ENCODE measurements around the gene COPS2. TPM values are rescaled to one million over a fixed set of nuclear protein-coding genes. Genes with fewer than 3 reads are reported as not detected.

Gene COPS2
- total RNA-seq, 1 donor from 2014 or later = 86.5 TPM

DNA sequence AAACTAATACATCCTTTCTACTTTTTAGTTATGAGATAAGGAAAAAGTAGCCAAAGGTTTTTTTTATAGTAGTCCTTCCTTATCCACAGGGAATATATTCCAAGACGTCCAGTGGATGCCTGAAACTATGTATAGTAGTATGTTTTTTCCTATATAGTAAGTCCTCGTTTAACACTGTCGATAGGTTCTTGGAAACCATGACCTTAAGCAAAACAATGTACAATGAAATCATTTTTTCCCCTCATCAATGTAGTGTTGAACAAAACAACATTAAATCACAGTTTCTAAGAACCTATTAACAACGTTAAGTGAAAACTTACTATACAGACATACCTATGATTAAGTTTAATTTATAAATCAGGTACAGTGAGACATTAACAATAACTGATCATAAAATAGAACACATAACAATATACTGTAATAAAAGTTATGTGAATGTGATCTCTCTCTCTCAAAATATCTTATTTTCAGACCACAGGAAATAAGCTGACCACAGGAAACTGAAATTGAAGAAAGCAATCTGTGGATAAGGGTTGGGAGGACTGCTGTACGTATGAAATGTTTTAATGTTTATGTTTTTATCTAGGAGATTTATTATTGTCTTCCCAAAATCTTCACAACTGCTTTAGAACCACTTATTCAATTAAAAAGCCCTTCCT is 20.6 kb downstream of the COPS2 start:
- no peaks in the 10 kb centered on the region for H3K27me3 Mint-ChIP-seq
- H3K4me3 Mint-ChIP-seq = no peak overlapping the region
- no peaks in the 10 kb centered on the region for H3K9me3 Mint-ChIP-seq
- peaks cover 30% of the 10 kb centered on the region for H3K36me3 Mint-ChIP-seq
- TF ChIP-seq, protein P1, sequence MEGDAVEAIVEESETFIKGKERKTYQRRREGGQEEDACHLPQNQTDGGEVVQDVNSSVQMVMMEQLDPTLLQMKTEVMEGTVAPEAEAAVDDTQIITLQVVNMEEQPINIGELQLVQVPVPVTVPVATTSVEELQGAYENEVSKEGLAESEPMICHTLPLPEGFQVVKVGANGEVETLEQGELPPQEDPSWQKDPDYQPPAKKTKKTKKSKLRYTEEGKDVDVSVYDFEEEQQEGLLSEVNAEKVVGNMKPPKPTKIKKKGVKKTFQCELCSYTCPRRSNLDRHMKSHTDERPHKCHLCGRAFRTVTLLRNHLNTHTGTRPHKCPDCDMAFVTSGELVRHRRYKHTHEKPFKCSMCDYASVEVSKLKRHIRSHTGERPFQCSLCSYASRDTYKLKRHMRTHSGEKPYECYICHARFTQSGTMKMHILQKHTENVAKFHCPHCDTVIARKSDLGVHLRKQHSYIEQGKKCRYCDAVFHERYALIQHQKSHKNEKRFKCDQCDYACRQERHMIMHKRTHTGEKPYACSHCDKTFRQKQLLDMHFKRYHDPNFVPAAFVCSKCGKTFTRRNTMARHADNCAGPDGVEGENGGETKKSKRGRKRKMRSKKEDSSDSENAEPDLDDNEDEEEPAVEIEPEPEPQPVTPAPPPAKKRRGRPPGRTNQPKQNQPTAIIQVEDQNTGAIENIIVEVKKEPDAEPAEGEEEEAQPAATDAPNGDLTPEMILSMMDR (conservative IDR thresholded peaks at IDR 0.05) = no peak
- H3K27ac Mint-ChIP-seq = no peak overlapping the region
- DNase-seq (ENCODE audit: extremely low spot score, unreplicated experiment) = no peak
- H3K4me1 Mint-ChIP-seq (ENCODE audit: unreplicated experiment) = no peaks in the 10 kb centered on the region

DNA sequence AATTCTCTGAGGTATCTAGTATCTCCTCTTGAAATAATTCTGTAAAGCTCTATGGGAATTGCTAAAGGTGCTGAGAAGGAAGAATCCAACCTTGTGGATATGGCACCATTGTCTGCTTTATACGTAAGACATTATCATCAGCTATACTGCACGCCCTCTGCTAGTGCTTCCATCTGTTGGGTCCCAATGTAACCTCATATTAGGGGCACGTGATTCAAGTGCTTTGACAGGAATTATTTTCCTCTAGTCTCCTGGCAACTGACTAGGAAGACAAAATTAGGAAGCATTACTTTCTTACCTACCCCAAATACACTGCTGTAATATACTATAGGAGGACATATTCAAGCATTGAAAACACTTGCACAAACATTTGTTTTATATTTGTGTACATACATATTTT is 24.0 kb downstream of the COPS2 start:
- TF ChIP-seq, protein P1 (conservative IDR thresholded peaks at IDR 0.05) = no peak
- Mint-ChIP-seq H3K36me3 (peaks cover 27% of the 10 kb centered on the region), H3K27me3 (no peaks in the 10 kb centered on the region), H3K27ac (no peak overlapping the region), H3K9me3 (no peaks in the 10 kb centered on the region), H3K4me1 (ENCODE audit: unreplicated experiment) (no peaks in the 10 kb centered on the region), H3K4me3 (no peak overlapping the region)
- no peak for DNase-seq (ENCODE audit: extremely low spot score, unreplicated experiment)

DNA sequence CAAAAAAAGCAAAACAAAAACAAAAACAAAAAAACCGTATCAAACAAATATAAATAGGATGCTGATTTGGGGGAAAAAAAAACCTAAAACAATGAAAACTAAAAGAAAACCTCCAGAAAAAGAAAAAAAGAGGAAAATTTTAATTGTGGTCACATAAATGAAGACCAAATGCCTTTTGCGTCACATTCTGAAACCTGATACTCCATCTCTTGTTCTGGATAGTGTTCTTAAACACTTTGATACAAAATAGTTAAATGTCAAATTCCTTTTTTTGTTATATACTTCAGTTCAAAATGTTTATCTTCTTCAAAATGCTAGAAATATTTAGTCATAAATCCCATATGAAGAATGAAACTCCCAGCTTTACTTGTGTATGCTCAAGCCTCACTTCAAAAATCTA is 31.0 kb downstream of the COPS2 start:
- H3K4me1 Mint-ChIP-seq (ENCODE audit: unreplicated experiment) = no peaks in the 10 kb centered on the region
- no peak overlapping the region for H3K27ac Mint-ChIP-seq
- H3K9me3 Mint-ChIP-seq = no peaks in the 10 kb centered on the region
- H3K4me3 Mint-ChIP-seq = no peak overlapping the region
- DNase-seq (ENCODE audit: extremely low spot score, unreplicated experiment) = no peak
- H3K36me3 Mint-ChIP-seq = no peaks in the 10 kb centered on the region
- H3K27me3 Mint-ChIP-seq = no peaks in the 10 kb centered on the region
- TF ChIP-seq, protein P1 (conservative IDR thresholded peaks at IDR 0.05) = no peak

DNA sequence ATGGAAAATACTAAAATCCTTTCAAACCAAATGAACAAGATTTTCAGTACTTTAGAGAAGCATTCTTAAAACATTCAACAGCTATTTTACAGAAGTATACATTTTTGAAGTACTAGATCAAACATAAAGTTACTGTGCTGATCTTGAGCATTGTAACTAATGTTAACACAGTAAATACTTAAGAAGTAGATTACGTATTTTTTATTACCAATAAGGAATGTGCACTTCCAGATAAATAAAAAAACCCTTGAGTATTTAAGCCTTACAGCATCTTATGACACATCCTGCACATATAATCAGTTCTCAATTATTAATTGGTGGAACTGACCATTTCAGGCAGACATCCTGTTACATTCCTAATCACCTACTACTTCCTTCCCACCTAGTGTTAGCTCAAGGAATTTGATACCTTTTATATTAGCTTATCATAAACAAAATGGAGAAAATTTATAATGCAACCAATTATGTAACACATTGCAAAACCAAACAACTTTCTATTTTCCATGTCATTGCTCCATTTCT is 32.8 kb downstream of the COPS2 start:
- Mint-ChIP-seq H3K4me1 (ENCODE audit: unreplicated experiment) (no peaks in the 10 kb centered on the region), H3K27me3 (no peaks in the 10 kb centered on the region), H3K4me3 (no peak overlapping the region), H3K9me3 (no peaks in the 10 kb centered on the region), H3K36me3 (no peaks in the 10 kb centered on the region), H3K27ac (no peak overlapping the region)
- no peak for DNase-seq (ENCODE audit: extremely low spot score, unreplicated experiment)
- TF ChIP-seq, protein P1 (conservative IDR thresholded peaks at IDR 0.05) = peak; percentile 18

DNA sequence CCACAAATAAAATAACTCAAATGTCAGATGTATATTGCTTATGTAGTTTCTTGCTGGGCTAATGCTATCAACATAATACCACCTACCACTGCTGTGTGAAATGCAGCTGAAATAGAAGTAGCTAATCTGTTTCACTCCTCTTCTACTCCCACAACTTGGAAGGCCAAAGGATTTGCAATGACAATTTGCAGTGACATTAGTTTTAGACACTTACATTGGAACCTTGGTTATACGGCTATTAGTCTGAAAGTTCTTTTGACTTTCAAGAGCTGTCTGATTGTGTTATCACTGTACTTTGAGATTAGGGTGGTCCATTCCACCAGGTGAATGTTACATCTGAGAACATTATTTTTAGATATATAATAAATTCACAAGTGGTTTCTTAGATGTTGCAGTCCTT is 33.5 kb downstream of the COPS2 start:
- TF ChIP-seq, protein P1 (conservative IDR thresholded peaks at IDR 0.05) = no peak
- DNase-seq (ENCODE audit: extremely low spot score, unreplicated experiment) = no peak
- Mint-ChIP-seq H3K9me3 (no peaks in the 10 kb centered on the region), H3K27ac (no peak overlapping the region), H3K4me1 (ENCODE audit: unreplicated experiment) (no peaks in the 10 kb centered on the region), H3K27me3 (no peaks in the 10 kb centered on the region), H3K4me3 (no peak overlapping the region), H3K36me3 (peaks cover 1% of the 10 kb centered on the region)
